A549 (cell line): Measurements from ENCODE around the gene HEG1. TPM values are rescaled to one million over a fixed set of nuclear protein-coding genes. Genes with fewer than 3 reads are reported as not detected.

ENCODE experiments used
- ATAC-seq, 2 experiments: fragments of 200-7000 bp in 1 of 2; fragments of >200 bp in 1 of 2; cut with Nextera tagmentation in 1 of 2; cut with Tn5 transposase in 1 of 2; 3 replicates each; pipeline versions ENCODE4 v1.8.0 to v1.9.1; 2018 to 2020; ENCODE audit warnings: mild to moderate bottlenecking in 1 of 2, moderate library complexity in 1 of 2
- CTCF ChIA-PET: fragments of 300-600 bp; sonication (Branson Sonifier 250); formaldehyde crosslinking; extraction: SDS; loops from one replicate; lab custom pipeline; 2021; ENCODE audit warnings: antibody characterized with exemption, inconsistent platforms; lab: Yijun Ruan, JAX
- POLR2A ChIA-PET: fragments of 350-600 bp; formaldehyde crosslinking; extraction: SDS; loops from one replicate; lab custom pipeline; 2021; ENCODE audit warnings: antibody characterized with exemption, inconsistent platforms; lab: Yijun Ruan, JAX
- DNase-seq, 2 experiments: peaks; one replicate each; pipeline versions ENCODE4 v3.0.0 to v3.0.0-alpha.2; 2011 to 2016; ENCODE audit warnings: low read depth in 1 of 2, low spot score in 1 of 2
- FAIRE-seq: peaks from 2 replicates; lab custom pipeline; 2011; peaks lifted over from hg19 to GRCh38; lab: Jason Lieb, UNC
- H3K27ac ChIP-seq, 2 experiments: fragments of >200 bp; sonication (Bioruptor Twin); formaldehyde crosslinking; 3 replicates each; pipeline ENCODE4 v1.5.1; 2016 to 2017
- H3K4me1 ChIP-seq: fragments of >200 bp; sonication (Bioruptor Twin); formaldehyde crosslinking; 3 replicates; pipeline ENCODE4 v1.6.1; 2016
- H3K4me2 ChIP-seq: fragments of >200 bp; sonication (Bioruptor Twin); formaldehyde crosslinking; 3 replicates; pipeline ENCODE4 v1.6.1; 2016
- H3K4me3 ChIP-seq: fragments of >200 bp; sonication (Bioruptor Twin); formaldehyde crosslinking; 3 replicates; pipeline ENCODE4 v1.5.1; 2016
- H3K9me3 ChIP-seq: fragments of >200 bp; sonication (Bioruptor Twin); formaldehyde crosslinking; 3 replicates; pipeline ENCODE4 v1.6.1; 2016
- CBX2 ChIP-seq: fragments of 200-600 bp; sonication (generic); IDR thresholded peaks from 2 replicates; pipeline ENCODE4 v1.6.1; 2016; ENCODE audit warnings: low read depth, mild to moderate bottlenecking, borderline replicate concordance
- CBX8 ChIP-seq: fragments of 200-600 bp; sonication (generic); IDR thresholded peaks from 2 replicates; pipeline ENCODE4 v1.6.1; 2016
- CEBPB ChIP-seq, 2 experiments: fragments of >200 bp in 1 of 2; sonication (Bioruptor Twin) in 1 of 2; formaldehyde crosslinking in 1 of 2; IDR thresholded peaks; 2 replicates each; pipeline ENCODE4 v1.6.1; 2012 to 2016
- CHD4 ChIP-seq: fragments of 200-600 bp; sonication (generic); IDR thresholded peaks from 2 replicates; pipeline ENCODE4 v1.6.1; 2016; ENCODE audit warnings: antibody characterized with exemption, mild to moderate bottlenecking, borderline replicate concordance
- CTCF ChIP-seq: fragments of >200 bp; sonication (Bioruptor Twin); formaldehyde crosslinking; IDR thresholded peaks from 3 replicates; pipeline ENCODE4 v1.5.1; 2016
- EP300 ChIP-seq, 2 experiments: fragments of >200 bp; sonication (Bioruptor Twin); formaldehyde crosslinking; IDR thresholded peaks; 2 replicates in 1 of 2; 3 replicates in 1 of 2; pipeline ENCODE4 v1.6.1; 2016 to 2017
- FOXS1 ChIP-seq: fragments of 250-450 bp; sonication (Bioruptor Pico); IDR thresholded peaks from 2 replicates; pipeline ENCODE4 v1.5.0; 2020; ENCODE audit warnings: mild to moderate bottlenecking, moderate library complexity
- GATA3 ChIP-seq: IDR thresholded peaks from 2 replicates; pipeline ENCODE4 v1.6.1; 2012; ENCODE audit warnings: borderline replicate concordance
- HES2 ChIP-seq: fragments of >200 bp; sonication (Bioruptor Twin); formaldehyde crosslinking; IDR thresholded peaks from 2 replicates; pipeline ENCODE4 v1.6.1; 2016
- HOXA7 ChIP-seq: fragments of 250-450 bp; sonication (Bioruptor Pico); IDR thresholded peaks from 2 replicates; pipeline ENCODE4 v1.5.0; 2020; ENCODE audit warnings: mild to moderate bottlenecking, moderate library complexity
- HOXB5 ChIP-seq: fragments of 250-450 bp; sonication (Bioruptor Pico); IDR thresholded peaks from 2 replicates; pipeline ENCODE4 v1.5.0; 2020; ENCODE audit warnings: mild to moderate bottlenecking, moderate library complexity
- JUN ChIP-seq, 2 experiments: fragments of >200 bp; sonication (Bioruptor Twin); formaldehyde crosslinking; IDR thresholded peaks; 2 replicates in 1 of 2; 3 replicates in 1 of 2; pipeline ENCODE4 v1.6.1; 2016 to 2017
- KDM5A ChIP-seq: fragments of 200-600 bp; sonication (generic); IDR thresholded peaks from 2 replicates; pipeline ENCODE4 v1.6.1; 2016; ENCODE audit warnings: antibody characterized with exemption, mild to moderate bottlenecking
- MYC ChIP-seq: IDR thresholded peaks from 2 replicates; pipeline ENCODE4 v1.6.1; 2012; ENCODE audit warnings: mild to moderate bottlenecking, inconsistent platforms, low read length, improper control_type of control experiment, borderline replicate concordance
- NFE2L2 ChIP-seq: fragments of 150-350 bp; conservative IDR thresholded peaks from 2 replicates; pipeline ENCODE4 v1.6.1; 2014; ENCODE audit warnings: low read length
- RCOR1 ChIP-seq: fragments of 150-350 bp; IDR thresholded peaks from 2 replicates; pipeline ENCODE4 v1.6.1; 2014; ENCODE audit warnings: antibody characterized with exemption, low read length, low read depth
- ZC3H11A ChIP-seq: fragments of 450-650 bp; IDR thresholded peaks from 2 replicates; pipeline ENCODE4 v1.6.1; 2014; ENCODE audit warnings: antibody characterized with exemption, mild to moderate bottlenecking
- ZNF302 ChIP-seq: fragments of 250-450 bp; sonication (Bioruptor Pico); IDR thresholded peaks from 2 replicates; pipeline ENCODE4 v1.9.0; 2021; ENCODE audit warnings: inconsistent platforms, mild to moderate bottlenecking, moderate library complexity
- ZSCAN20 ChIP-seq: fragments of 250-450 bp; sonication (Bioruptor Pico); IDR thresholded peaks from 2 replicates; pipeline ENCODE4 v1.8.0; 2022; ENCODE audit warnings: mild to moderate bottlenecking, moderate library complexity
- WGBS: methylation state at CpG from one replicate; pipeline ENCODE4 v1.1.6; 2017; ENCODE audit errors: missing lambda C conversion rate; 5-methylcytosine and 5-hydroxymethylcytosine counted together
- polyA plus RNA-seq, 4 experiments: library from polyadenylated mRNA; depleted of rRNA in 3 of 4; stranded (reverse); fragments of >200 nt; fragmentation: RNase III in 1 of 4; extraction: RNeasy Plus Mini Kit Qiagen cat#74134 plus additional on column Dnase treatment in 1 of 4; gene quantifications; 2 replicates in 3 of 4; 3 replicates in 1 of 4; pipeline ENCODE4 v1.2.3, GENCODE V29; 2011 to 2017
- TF ChIP-seq, protein P1 (sequence below): IDR thresholded peaks from 2 replicates; pipeline ENCODE4 v1.6.1; 2012

Gene HEG1
- polyA plus RNA-seq, 2 of the 4 experiments (the other 2 are of a cell fraction): 5.4 to 5.6 TPM

DNA sequence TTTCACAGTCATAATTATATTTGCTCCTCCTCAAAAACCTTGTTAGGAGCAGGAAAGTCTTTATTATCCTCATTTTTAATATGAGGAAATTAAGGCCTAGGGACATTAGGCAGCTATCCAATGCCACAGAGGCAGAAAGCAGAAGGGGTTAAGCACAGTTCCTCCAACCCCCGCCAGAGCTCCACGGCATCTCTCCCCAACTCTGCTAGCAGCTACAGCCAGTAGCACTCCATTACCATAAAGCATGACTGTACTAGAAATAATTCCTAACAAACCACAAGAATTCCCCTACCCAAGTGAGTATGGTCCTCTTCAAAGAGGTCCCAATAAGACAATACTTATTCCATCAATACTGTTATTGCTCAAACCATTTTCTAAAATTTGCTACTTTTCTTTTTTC, 9.8 kb downstream of the HEG1 start:
- no peak overlapping the region for H3K4me3 ChIP-seq
- no peak for FAIRE-seq
- 53% methylated on average over 2 of the region's 2 CpGs for WGBS
- ChIA-PET CTCF (interaction anchor here (1.7 kb wide), 1 partner anchor 123 kb away, joined by 3 read pairs; no protein-coding TSS in a partner anchor), POLR2A (no interaction called here)
- ATAC-seq: peak in 1 of 2 experiments; percentile 38; a peak in 1 of 6 replicates
- H3K4me2 ChIP-seq: no peak overlapping the region
- DNase-seq: no peak
- no peak for TF ChIP-seq CBX8
- TF ChIP-seq HES2: no peak
- TF ChIP-seq CBX2: no peak
- no peak for TF ChIP-seq RCOR1
- no peak for TF ChIP-seq KDM5A
- TF ChIP-seq ZSCAN20 (CRISPR knock-in tag): no peak
- TF ChIP-seq CTCF: no peak
- no peak for TF ChIP-seq NFE2L2
- no peak for TF ChIP-seq EP300 (IDR thresholded peaks at IDR 0.05)
- TF ChIP-seq CHD4: no peak
- TF ChIP-seq, protein P1, sequence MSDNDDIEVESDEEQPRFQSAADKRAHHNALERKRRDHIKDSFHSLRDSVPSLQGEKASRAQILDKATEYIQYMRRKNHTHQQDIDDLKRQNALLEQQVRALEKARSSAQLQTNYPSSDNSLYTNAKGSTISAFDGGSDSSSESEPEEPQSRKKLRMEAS: no peak
- no peak for TF ChIP-seq ZNF302 (CRISPR knock-in tag)
- no peak for TF ChIP-seq JUN (IDR thresholded peaks at IDR 0.05)
- no peak for TF ChIP-seq MYC
- no peaks in the 10 kb centered on the region for H3K4me1 ChIP-seq
- no peaks in the 10 kb centered on the region for H3K9me3 ChIP-seq
- H3K27ac ChIP-seq: no peak overlapping the region

DNA sequence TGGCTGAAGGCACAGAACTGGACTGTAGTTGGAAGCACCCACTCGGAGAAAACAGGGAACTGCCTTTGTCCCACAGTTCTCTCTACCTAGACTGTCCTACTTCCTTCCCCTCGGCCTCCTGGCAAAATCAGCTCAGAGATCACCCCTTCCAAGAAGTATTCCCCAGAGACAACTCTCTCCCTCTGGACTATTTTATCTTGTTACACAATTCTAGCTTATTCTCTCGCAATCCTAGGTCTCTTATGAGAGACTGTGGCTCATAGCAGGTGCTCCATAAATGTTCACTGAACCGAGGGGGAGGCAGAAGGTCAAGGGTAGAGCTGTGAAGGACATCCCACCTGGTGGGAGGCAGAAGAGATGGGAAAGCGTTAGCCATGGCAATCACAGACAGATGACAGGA, 10.6 kb downstream of the HEG1 start:
- Histone ChIP-seq H3K9me3 (no peaks in the 10 kb centered on the region), H3K4me2 (no peak overlapping the region), H3K4me3 (no peak overlapping the region), H3K4me1 (no peaks in the 10 kb centered on the region), H3K27ac (no peak overlapping the region)
- 0 out of 4 replicates have a peak, but pooled peaks of 1 of the 2 experiments have one; percentile 28 for TF ChIP-seq CEBPB (IDR thresholded peaks at IDR 0.05)
- TF ChIP-seq HOXB5: no peak
- WGBS: 81% methylated on average over 5 of the region's 5 CpGs
- ATAC-seq (no peak), FAIRE-seq (no peak), DNase-seq (no peak)
- ChIA-PET POLR2A (no interaction called here), CTCF (interaction anchor here (0.9 to 1.7 kb wide), 2 partner anchors 50 to 123 kb away, joined by 3 read pairs; no protein-coding TSS in a partner anchor)

GRCh38 chr3:125043599-125044151, 12.1 kb downstream of the HEG1 start:
- Histone ChIP-seq H3K4me3 (no peak overlapping the region), H3K4me1 (no peaks in the 10 kb centered on the region), H3K9me3 (no peaks in the 10 kb centered on the region), H3K27ac (no peak overlapping the region), H3K4me2 (no peak overlapping the region)
- CTCF ChIA-PET: interaction anchor here (1.0 kb wide), 1 partner anchor 48 kb away, joined by 3 read pairs; no protein-coding TSS in a partner anchor
- POLR2A ChIA-PET: no interaction called here
- TF ChIP-seq MYC (no peak), EP300 (IDR thresholded peaks at IDR 0.05) (no peak), ZC3H11A (no peak), GATA3 (no peak), ZNF302 (CRISPR knock-in tag) (no peak), HOXA7 (CRISPR knock-in tag) (no peak), FOXS1 (CRISPR knock-in tag) (no peak)
- no peak for DNase-seq
- 94% methylated on average over 18 of the region's 20 CpGs for WGBS
- FAIRE-seq: no peak
- ATAC-seq: no peak
